HG02678 (cell line): ENCODE data around the gene KCNJ15.

Source experiments
- ATAC-seq: cut with Tn5 transposase; IDR thresholded peaks from one replicate; pipeline ENCODE4 v1.9.1; 2021; ENCODE audit warnings: mild to moderate bottlenecking, moderate library complexity; ENCODE audit not compliant: unreplicated experiment

Gene KCNJ15

GRCh38 chr21:38267991-38268863 lies 11.4 kb downstream of the KCNJ15 start:
- ATAC-seq: no peak

GRCh38 chr21:38268864-38269575 lies 12.2 kb downstream of the KCNJ15 start:
- ATAC-seq: peak; percentile 35

GRCh38 chr21:38269576-38269936 lies 12.8 kb downstream of the KCNJ15 start:
- ATAC-seq: peak; percentile 82

GRCh38 chr21:38272215-38272614 lies 15.4 kb downstream of the KCNJ15 start:
- no peak for ATAC-seq

- no peak for ATAC-seq
Observed at GRCh38 chr21:38273745-38274542, 17.2 kb downstream of the KCNJ15 start.

- no peak for ATAC-seq
Observed at GRCh38 chr21:38277501-38278131, 20.8 kb downstream of the KCNJ15 start.

- ATAC-seq: no peak
Observed at GRCh38 chr21:38280454-38280853, 23.7 kb downstream of the KCNJ15 start.

- ATAC-seq: no peak
Observed at GRCh38 chr21:38280867-38281266, 24.1 kb downstream of the KCNJ15 start.

GRCh38 chr21:38282921-38283320 lies 26.1 kb downstream of the KCNJ15 start:
- no peak for ATAC-seq

- ATAC-seq: no peak
Observed at GRCh38 chr21:38284216-38284615, 27.4 kb downstream of the KCNJ15 start.

- ATAC-seq: no peak
Observed at GRCh38 chr21:38286739-38287471, 30.1 kb downstream of the KCNJ15 start.

- ATAC-seq: no peak
Observed at GRCh38 chr21:38287476-38287875, 30.7 kb downstream of the KCNJ15 start.

- ATAC-seq: no peak
Observed at GRCh38 chr21:38289705-38290485, 33.1 kb downstream of the KCNJ15 start.

GRCh38 chr21:38290809-38291208 lies 34.0 kb downstream of the KCNJ15 start:
- ATAC-seq: no peak

- no peak for ATAC-seq
Observed at GRCh38 chr21:38291874-38292273, 35.1 kb downstream of the KCNJ15 start.

GRCh38 chr21:38293113-38293512 lies 36.3 kb downstream of the KCNJ15 start:
- ATAC-seq: no peak

- ATAC-seq: no peak
Observed at GRCh38 chr21:38293765-38294164, 37.0 kb downstream of the KCNJ15 start.

- no peak for ATAC-seq
Observed at GRCh38 chr21:38294609-38295008, 37.8 kb downstream of the KCNJ15 start.

- ATAC-seq: no peak
Observed at GRCh38 chr21:38295997-38296764, 39.4 kb downstream of the KCNJ15 start.
